Esophagus muscularis mucosa (tissue), 3 donors: ENCODE measurements around the gene TM2D1.

Experiments used
- POLR2A ChIP-seq: fragments of 450-650 bp; IDR thresholded peaks from one replicate; pipeline ENCODE4 v1.6.1; 2017; ENCODE audit warnings: antibody characterized with exemption, moderate library complexity, mild to moderate bottlenecking, low read depth
- TF ChIP-seq, protein P1 (sequence below), 3 experiments: fragments of 200-600 bp in 2 of 3; fragments of 450-650 bp in 1 of 3; sonication (generic) in 2 of 3; IDR thresholded peaks; one replicate each; pipeline ENCODE4 v1.5.1; 2017 to 2019; ENCODE audit warnings: antibody characterized with exemption in 3 of 3, mild to moderate bottlenecking in 2 of 3, moderate library complexity in 1 of 3

DNA sequence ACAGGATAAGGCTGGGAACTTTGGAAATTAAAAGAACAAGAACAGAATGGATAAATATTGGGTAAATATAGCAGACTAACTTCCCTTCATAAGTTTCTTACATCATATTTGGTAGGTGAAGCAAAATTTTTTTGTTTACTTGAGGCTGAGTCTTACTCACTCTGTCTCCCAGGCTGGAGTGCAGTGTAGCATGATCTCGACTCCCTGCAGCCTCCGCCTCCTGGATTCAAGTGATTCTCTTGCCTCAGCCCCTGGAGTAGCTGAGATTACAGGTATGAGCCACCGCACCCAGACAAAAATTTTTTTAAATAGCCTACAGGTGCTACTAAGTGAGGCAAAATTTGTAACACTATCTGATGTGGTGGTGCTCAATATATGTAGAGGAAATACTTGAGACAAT lies 50.7 kb downstream of the TM2D1 start:
- TF ChIP-seq POLR2A: no peak
- TF ChIP-seq, protein P1, sequence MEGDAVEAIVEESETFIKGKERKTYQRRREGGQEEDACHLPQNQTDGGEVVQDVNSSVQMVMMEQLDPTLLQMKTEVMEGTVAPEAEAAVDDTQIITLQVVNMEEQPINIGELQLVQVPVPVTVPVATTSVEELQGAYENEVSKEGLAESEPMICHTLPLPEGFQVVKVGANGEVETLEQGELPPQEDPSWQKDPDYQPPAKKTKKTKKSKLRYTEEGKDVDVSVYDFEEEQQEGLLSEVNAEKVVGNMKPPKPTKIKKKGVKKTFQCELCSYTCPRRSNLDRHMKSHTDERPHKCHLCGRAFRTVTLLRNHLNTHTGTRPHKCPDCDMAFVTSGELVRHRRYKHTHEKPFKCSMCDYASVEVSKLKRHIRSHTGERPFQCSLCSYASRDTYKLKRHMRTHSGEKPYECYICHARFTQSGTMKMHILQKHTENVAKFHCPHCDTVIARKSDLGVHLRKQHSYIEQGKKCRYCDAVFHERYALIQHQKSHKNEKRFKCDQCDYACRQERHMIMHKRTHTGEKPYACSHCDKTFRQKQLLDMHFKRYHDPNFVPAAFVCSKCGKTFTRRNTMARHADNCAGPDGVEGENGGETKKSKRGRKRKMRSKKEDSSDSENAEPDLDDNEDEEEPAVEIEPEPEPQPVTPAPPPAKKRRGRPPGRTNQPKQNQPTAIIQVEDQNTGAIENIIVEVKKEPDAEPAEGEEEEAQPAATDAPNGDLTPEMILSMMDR (IDR thresholded peaks at IDR 0.05): no peak
